ENCODE data around the gene ZRANB3.

- TF ChIP-seq EP300 (IDR thresholded peaks at IDR 0.05) (no peak), POLR2A (IDR thresholded peaks at IDR 0.05) (no peak)
These were observed 368.2 kb downstream of the ZRANB3 start for GRCh38 chr2:135162786-135163185.

Data from tibial nerve (tissue), 3 donors.